GM12878 (cell line): ENCODE results near the gene DISP3. TPM values are rescaled to one million over a fixed set of nuclear protein-coding genes. Genes with fewer than 3 reads are reported as not detected.
A peak's percentile ranks its signal among the peaks of the same experiment; 100 is the strongest.

Experiments
- ATAC-seq: fragments of 200-7000 bp; cut with Tn5 transposase; 3 replicates; pipeline ENCODE4 v1.9.1; 2020; ENCODE audit warnings: mild to moderate bottlenecking, moderate library complexity
- BruUV-seq: library from RNA; stranded (reverse); fragments of 400-500 nt; replicated peaks from 2 replicates; lab custom pipeline; 2021; lab: Mats Ljungman, UMichigan
- CTCF ChIA-PET: fragments of 300-600 bp; sonication (Branson Sonifier 250); formaldehyde crosslinking; extraction: SDS; loops from one replicate; lab custom pipeline; 2021; ENCODE audit warnings: inconsistent platforms; lab: Yijun Ruan, JAX
- POLR2A ChIA-PET: fragments of 350-600 bp; formaldehyde crosslinking; extraction: SDS; loops from one replicate; lab custom pipeline; 2021; ENCODE audit warnings: inconsistent platforms; lab: Charles Lee
- RAD21 ChIA-PET: fragments of 300-600 bp; sonication (Branson Sonifier 250); formaldehyde crosslinking; loops from one replicate; lab custom pipeline; 2023; ENCODE audit warnings: antibody characterized with exemption; ENCODE audit not compliant: unreplicated experiment; lab: Charles Lee
- SMC1A ChIA-PET: fragments of 300-600 bp; sonication (Branson Sonifier 250); formaldehyde crosslinking; loops from one replicate; lab custom pipeline; 2023; ENCODE audit not compliant: unreplicated experiment, uncharacterized antibody; lab: Charles Lee
- DNase-seq: peaks from one replicate; pipeline ENCODE4 v3.0.0-alpha.2; 2011; ENCODE audit warnings: low read depth, low spot score
- FAIRE-seq: peaks from 3 replicates; lab custom pipeline; 2011; peaks lifted over from hg19 to GRCh38; lab: Jason Lieb, UNC
- H2AFZ ChIP-seq: 2 replicates; pipeline ENCODE4 v1.6.0; 2011; ENCODE audit warnings: low read depth, low read length, control low read depth; ENCODE audit not compliant: control insufficient read depth
- H3K27ac ChIP-seq: 2 replicates; pipeline ENCODE4 v1.5.1; 2011; ENCODE audit warnings: control low read depth; ENCODE audit not compliant: control insufficient read depth, insufficient read depth
- H3K27me3 ChIP-seq, 2 experiments: replicated peaks in 1 of 2; 2 replicates each; pipeline versions ENCODE4 v1.6.0 to v1.6.1; 2011; ENCODE audit warnings: low read length in 1 of 2; ENCODE audit not compliant: control insufficient read depth in 2 of 2, insufficient read depth in 2 of 2
- H3K36me3 ChIP-seq, 2 experiments: 2 replicates each; pipeline ENCODE4 v1.5.1; 2011; ENCODE audit warnings: low read length in 1 of 2; ENCODE audit not compliant: control insufficient read depth in 2 of 2, insufficient read depth in 2 of 2
- H3K4me1 ChIP-seq: 2 replicates; pipeline ENCODE4 v1.6.1; 2011; ENCODE audit warnings: mild to moderate bottlenecking, low read length, moderate library complexity, mixed read lengths; ENCODE audit not compliant: control insufficient read depth, insufficient read depth
- H3K4me2 ChIP-seq: 2 replicates; pipeline ENCODE4 v1.6.0; 2011; ENCODE audit warnings: control low read depth; ENCODE audit not compliant: control insufficient read depth, insufficient read depth
- H3K4me3 ChIP-seq: fragments of 200-600 bp; sonication (generic); 2 replicates; pipeline ENCODE4 v1.5.1; 2016
- H3K79me2 ChIP-seq: 2 replicates; pipeline ENCODE4 v1.6.0; 2011; ENCODE audit warnings: low read length; ENCODE audit not compliant: control insufficient read depth, insufficient read depth
- H3K9ac ChIP-seq: 2 replicates; pipeline ENCODE4 v1.8.0; 2011; ENCODE audit warnings: low read length, control low read depth, mixed read lengths; ENCODE audit not compliant: control insufficient read depth, insufficient read depth
- H3K9me3 ChIP-seq: replicated peaks from 3 replicates; pipeline ENCODE4 v1.5.1; 2011; ENCODE audit warnings: mild to moderate bottlenecking, low read length; ENCODE audit not compliant: control insufficient read depth, insufficient read depth
- H4K20me1 ChIP-seq: 2 replicates; pipeline ENCODE4 v1.6.0; 2011; ENCODE audit not compliant: control insufficient read depth, insufficient read depth
- CREB1 ChIP-seq: IDR thresholded peaks from 2 replicates; pipeline ENCODE4 v1.6.1; 2012; ENCODE audit warnings: low read depth, mild to moderate bottlenecking, inconsistent platforms
- DPF2 ChIP-seq: fragments of 450-650 bp; IDR thresholded peaks from 2 replicates; pipeline ENCODE4 v1.6.1; 2017; ENCODE audit warnings: mild to moderate bottlenecking
- ESRRA ChIP-seq: IDR thresholded peaks from 2 replicates; pipeline ENCODE4 v1.6.1; 2012; ENCODE audit warnings: mild to moderate bottlenecking, low read length, improper control_type of control experiment
- NFXL1 ChIP-seq: fragments of 450-650 bp; IDR thresholded peaks from 2 replicates; pipeline ENCODE4 v1.6.1; 2017; ENCODE audit warnings: antibody characterized with exemption, mild to moderate bottlenecking, borderline replicate concordance
- SUZ12 ChIP-seq: fragments of 200-600 bp; sonication (generic); IDR thresholded peaks from one replicate; pipeline ENCODE4 v1.6.1; 2018; ENCODE audit warnings: antibody characterized with exemption, mild to moderate bottlenecking; ENCODE audit not compliant: unreplicated experiment
- whole genome bisulfite sequencing: methylation state at CpG from one replicate; pipeline ENCODE4 v1.1.6; 2016; ENCODE audit warnings: low lambda C conversion rate; ENCODE audit not compliant: insufficient replicate concordance, insufficient coverage; ENCODE audit errors: missing lambda C conversion rate; 5-methylcytosine and 5-hydroxymethylcytosine counted together
- in situ Hi-C: fragments of 300-500 bp; cut with MboI; formaldehyde crosslinking; loops from 9 replicates; pipeline ENCODE4 v1.14.3; 2018; ENCODE audit warnings: mixed read lengths
- intact Hi-C: fragments of 100-400 bp; cut with micrococcal nuclease; formaldehyde crosslinking; loops from one replicate; pipeline ENCODE4 v1.14.2; 2022; ENCODE audit not compliant: unreplicated experiment
- polyA plus RNA-seq, 11 experiments: library from polyadenylated mRNA; depleted of rRNA in 4 of 11; unstranded in 6 of 11; stranded (reverse) in 5 of 11; fragments of >200 nt; fragmentation: Nextera tagmentation in 4 of 11; fragmentation: Illumina TruSeq in 1 of 11; extraction: Ambion mirVana in 4 of 11; extraction: Trizol in 1 of 11; gene quantifications; 1 replicate in 1 of 11; 2 replicates in 10 of 11; pipeline versions ENCODE4 v1.2.1 to v1.2.3, GENCODE V29; 2011 to 2016; ENCODE audit warnings: inconsistent platforms in 2 of 11, missing spikeins in 2 of 11, low read depth in 1 of 11
- total RNA-seq, 4 experiments: library from RNA; depleted of rRNA in 3 of 4; stranded (reverse); fragments of >200 nt in 3 of 4; fragmentation: Illumina TruSeq in 1 of 4; extraction: Trizol in 1 of 4; gene quantifications; 2 replicates each; pipeline versions ENCODE4 v1.2.1 to v1.2.3, GENCODE V29; 2013 to 2021
- TF ChIP-seq, protein P1 (sequence below): fragments of 450-650 bp; IDR thresholded peaks from 2 replicates; pipeline ENCODE4 v1.6.1; 2016; ENCODE audit warnings: mild to moderate bottlenecking
- TF ChIP-seq, protein P2 (sequence below): IDR thresholded peaks from 2 replicates; pipeline ENCODE4 v1.6.1; 2012; ENCODE audit warnings: mild to moderate bottlenecking, low read depth, low read length

Gene DISP3
- total and polyA plus RNA-seq, 10 of the 15 experiments (the other 5 are each of a cell fraction or from before 2014, with no cell fraction given), result under 0.01 to 0.18 (median 0.09) TPM; not detected in 2

DNA sequence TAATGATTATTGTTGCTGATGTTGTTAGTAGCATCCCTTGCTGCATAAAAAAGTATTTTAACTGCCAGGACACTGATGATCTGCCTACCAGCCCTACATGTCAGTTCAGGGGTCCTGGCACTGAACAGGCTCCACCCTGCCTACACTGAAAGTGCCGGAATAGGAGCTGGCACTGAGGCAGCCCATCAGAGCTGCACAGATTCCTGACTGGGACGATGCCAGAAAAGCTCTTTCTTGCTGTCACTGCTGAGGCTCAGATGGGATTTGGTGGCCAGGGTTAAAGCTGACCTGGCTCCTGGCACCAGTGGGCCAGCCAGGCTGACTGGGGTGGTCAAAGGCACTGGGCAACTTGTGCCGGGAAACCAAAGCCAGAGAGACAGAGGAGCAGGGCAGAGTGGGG is 6.2 kb upstream of the DISP3 start:
- Histone ChIP-seq H4K20me1 (no peaks in the 10 kb centered on the region), H3K36me3 (no peaks in the 10 kb centered on the region), H3K4me2 (no peak overlapping the region), H3K27me3 (0 out of 4 replicates have a peak, but pooled peaks cover 0 to 2% of the 10 kb centered on the region in 2 experiments), H3K4me3 (no peak overlapping the region), H3K9me3 (no peaks in the 10 kb centered on the region), H3K9ac (no peak overlapping the region), H3K4me1 (no peaks in the 10 kb centered on the region), H3K79me2 (no peaks in the 10 kb centered on the region), H2AFZ (no peak overlapping the region), H3K27ac (no peak overlapping the region)
- DNase-seq (no peak), ATAC-seq (no peak), FAIRE-seq (no peak)
- intact Hi-C loops (no loop called here), in situ Hi-C loops (no loop called here)
- ChIA-PET POLR2A (no interaction called here), RAD21 (no interaction called here), SMC1A (no interaction called here), CTCF (interaction anchor here (0.5 kb wide), 1 partner anchor 398 kb away, joined by 3 read pairs; no protein-coding TSS in a partner anchor)
- TF ChIP-seq, protein P1, sequence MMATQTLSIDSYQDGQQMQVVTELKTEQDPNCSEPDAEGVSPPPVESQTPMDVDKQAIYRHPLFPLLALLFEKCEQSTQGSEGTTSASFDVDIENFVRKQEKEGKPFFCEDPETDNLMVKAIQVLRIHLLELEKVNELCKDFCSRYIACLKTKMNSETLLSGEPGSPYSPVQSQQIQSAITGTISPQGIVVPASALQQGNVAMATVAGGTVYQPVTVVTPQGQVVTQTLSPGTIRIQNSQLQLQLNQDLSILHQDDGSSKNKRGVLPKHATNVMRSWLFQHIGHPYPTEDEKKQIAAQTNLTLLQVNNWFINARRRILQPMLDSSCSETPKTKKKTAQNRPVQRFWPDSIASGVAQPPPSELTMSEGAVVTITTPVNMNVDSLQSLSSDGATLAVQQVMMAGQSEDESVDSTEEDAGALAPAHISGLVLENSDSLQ, result no peak
- TF ChIP-seq SUZ12 (no peak), DPF2 (no peak), CREB1 (no peak), ESRRA (no peak)
- no TSS peak for BruUV-seq
- 34% methylated on average over 3 of the region's 3 CpGs for WGBS

DNA sequence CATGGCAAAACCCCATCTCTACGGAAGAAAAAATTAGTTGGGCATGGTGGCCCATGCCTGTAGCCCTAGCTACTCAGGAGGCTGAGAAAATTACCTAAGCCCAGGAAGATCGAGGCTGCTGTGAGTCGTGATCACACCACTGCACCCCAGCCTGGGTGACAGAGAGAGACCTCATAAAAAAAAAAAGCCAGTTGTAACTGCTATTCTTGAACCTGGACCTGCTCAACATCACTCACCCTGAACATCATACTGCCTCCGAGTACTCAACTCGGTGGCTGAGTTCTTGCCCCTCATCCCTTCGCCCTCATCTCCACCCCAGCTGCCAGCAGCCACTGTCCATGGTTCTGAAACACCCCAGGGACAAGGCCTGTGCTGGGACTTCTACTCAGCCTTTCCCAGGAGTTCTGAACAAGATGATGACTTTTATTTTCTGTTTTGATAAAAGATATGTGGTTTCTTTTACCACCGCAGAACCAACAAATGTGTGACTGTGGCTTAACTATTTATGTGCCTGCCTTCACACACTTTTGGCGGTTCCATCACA is 5.4 kb upstream of the DISP3 start:
- ChIA-PET POLR2A (no interaction called here), RAD21 (no interaction called here), SMC1A (no interaction called here), CTCF (no interaction called here)
- Histone ChIP-seq H3K27me3 (0 out of 4 replicates have a peak, but pooled peaks cover 0 to 2% of the 10 kb centered on the region in 2 experiments), H3K4me3 (no peak overlapping the region), H3K27ac (no peak overlapping the region), H3K9ac (no peak overlapping the region), H2AFZ (no peak overlapping the region), H4K20me1 (no peaks in the 10 kb centered on the region), H3K4me1 (no peaks in the 10 kb centered on the region), H3K79me2 (no peaks in the 10 kb centered on the region), H3K36me3 (no peaks in the 10 kb centered on the region), H3K9me3 (no peaks in the 10 kb centered on the region), H3K4me2 (no peak overlapping the region)
- no TSS peak for BruUV-seq
- in situ Hi-C loops, result no loop called here
- DNase-seq (no peak), FAIRE-seq (no peak), ATAC-seq (0 out of 3 replicates have a peak, but pooled peaks have one; percentile 29)
- intact Hi-C loops, result no loop called here
- no peak for TF ChIP-seq NFXL1
- TF ChIP-seq, protein P2, sequence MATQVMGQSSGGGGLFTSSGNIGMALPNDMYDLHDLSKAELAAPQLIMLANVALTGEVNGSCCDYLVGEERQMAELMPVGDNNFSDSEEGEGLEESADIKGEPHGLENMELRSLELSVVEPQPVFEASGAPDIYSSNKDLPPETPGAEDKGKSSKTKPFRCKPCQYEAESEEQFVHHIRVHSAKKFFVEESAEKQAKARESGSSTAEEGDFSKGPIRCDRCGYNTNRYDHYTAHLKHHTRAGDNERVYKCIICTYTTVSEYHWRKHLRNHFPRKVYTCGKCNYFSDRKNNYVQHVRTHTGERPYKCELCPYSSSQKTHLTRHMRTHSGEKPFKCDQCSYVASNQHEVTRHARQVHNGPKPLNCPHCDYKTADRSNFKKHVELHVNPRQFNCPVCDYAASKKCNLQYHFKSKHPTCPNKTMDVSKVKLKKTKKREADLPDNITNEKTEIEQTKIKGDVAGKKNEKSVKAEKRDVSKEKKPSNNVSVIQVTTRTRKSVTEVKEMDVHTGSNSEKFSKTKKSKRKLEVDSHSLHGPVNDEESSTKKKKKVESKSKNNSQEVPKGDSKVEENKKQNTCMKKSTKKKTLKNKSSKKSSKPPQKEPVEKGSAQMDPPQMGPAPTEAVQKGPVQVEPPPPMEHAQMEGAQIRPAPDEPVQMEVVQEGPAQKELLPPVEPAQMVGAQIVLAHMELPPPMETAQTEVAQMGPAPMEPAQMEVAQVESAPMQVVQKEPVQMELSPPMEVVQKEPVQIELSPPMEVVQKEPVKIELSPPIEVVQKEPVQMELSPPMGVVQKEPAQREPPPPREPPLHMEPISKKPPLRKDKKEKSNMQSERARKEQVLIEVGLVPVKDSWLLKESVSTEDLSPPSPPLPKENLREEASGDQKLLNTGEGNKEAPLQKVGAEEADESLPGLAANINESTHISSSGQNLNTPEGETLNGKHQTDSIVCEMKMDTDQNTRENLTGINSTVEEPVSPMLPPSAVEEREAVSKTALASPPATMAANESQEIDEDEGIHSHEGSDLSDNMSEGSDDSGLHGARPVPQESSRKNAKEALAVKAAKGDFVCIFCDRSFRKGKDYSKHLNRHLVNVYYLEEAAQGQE, result peak; percentile 89
- 36% methylated on average over 8 of the region's 8 CpGs for WGBS
